GM19455 (cell line): Measurements from ENCODE around the gene HRH2.
"Not testable (repeated sequence)": the region's sequence is repeated elsewhere in the genome, so short reads cannot be mapped to it uniquely, and the experiment has no call there.

Source experiments
- ATAC-seq: cut with Tn5 transposase; IDR thresholded peaks from one replicate; pipeline ENCODE4 v1.9.1; 2021; ENCODE audit not compliant: unreplicated experiment

The HRH2 gene

DNA sequence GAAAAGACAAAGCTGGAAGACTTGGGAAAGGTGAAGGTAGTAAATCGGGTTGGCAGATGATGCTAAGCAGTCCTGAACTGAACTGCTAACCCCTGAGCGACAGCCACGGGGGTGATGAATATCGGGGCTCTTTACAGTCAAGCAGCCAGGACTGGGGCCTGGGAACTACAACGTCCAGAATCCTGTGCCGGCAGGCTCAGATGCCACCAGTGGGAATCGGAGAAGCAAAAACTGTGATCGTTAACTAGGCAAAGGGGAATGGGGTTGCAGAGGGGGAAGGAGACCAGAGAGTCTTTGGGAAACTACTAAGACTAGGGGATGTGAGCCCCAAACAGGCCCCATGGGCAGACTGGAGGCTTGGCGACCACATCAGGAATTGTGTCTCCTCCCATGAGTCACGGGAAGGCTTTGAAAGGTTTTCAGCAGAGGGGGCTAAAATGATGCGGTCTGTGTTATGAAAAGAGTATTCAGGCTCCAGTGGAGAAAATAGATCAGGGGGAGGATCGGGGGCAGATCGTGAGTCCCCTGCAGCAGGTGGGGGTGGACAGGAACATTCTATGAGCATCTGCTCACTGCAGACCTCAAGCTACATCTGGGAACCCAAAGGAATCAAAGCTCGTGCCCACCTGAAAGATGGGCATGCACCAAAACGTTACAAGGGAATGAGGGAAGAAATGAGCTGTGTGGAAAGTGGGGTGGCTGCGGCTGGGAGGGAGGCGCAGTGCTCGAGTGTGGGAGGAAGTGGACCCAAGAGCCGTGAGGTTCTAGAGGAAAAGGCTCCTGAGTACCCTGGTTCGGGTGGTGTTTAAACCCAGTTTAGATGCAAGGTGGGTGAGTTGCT, 53.8 kb downstream of the HRH2 start:
- no peak for ATAC-seq

DNA sequence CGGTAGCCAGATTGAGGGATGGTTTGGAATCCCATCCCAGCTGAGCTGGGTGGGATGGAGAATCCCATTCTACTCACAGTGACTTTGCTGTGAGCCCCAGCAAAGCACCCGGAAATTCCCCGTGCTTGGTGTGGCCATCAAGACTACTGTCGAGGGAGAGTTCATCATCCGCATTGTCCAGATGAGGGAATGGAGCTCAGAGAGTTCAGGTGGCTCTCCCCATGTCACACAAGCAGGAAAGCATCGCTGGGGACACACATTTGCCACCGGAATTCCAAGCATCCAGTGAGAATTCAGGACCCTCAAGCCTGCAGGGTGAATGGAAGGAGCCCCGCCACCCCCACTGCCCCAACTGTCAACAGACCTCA, 54.4 kb downstream of the HRH2 start:
- no peak for ATAC-seq

DNA sequence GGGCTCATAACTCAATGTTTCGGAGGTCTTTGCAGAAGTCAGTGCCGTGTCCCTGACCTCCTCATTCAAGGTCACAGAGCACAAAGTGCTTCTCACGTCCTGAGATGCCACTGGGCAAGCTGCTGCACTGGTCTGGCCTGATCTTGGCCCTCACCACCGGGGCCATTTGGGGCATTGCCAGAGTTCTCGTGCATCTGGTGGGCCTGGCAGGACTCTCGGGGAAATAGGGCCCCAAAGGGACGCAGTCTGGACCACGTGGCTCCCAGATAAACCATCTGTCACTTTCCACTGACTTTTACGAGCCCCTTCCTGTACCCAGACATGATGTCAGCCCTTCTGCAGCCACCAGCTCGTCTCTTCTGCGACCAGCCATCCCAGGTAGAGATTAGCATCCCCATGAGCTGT, 54.8 kb downstream of the HRH2 start:
- ATAC-seq, result no peak

DNA sequence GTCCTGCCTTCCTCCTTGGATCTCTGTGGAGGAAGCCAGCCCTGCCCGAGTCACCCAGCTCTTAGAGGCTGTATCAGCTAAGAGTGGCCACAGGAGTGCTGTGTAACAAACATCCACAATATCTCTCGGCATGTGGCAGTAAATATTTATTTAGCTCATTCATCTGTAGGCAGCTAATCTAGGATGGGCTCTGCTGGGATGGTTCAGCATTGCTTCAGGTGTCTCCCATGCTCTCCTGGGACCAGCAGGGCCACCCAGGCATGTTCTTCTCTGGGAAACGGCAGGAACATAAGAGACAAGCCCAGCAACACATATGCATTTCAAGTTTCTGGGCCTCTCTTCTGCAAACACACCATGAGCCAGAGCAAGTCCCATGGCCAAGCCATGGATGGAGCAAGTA, 56.1 kb downstream of the HRH2 start:
- no peak for ATAC-seq

DNA sequence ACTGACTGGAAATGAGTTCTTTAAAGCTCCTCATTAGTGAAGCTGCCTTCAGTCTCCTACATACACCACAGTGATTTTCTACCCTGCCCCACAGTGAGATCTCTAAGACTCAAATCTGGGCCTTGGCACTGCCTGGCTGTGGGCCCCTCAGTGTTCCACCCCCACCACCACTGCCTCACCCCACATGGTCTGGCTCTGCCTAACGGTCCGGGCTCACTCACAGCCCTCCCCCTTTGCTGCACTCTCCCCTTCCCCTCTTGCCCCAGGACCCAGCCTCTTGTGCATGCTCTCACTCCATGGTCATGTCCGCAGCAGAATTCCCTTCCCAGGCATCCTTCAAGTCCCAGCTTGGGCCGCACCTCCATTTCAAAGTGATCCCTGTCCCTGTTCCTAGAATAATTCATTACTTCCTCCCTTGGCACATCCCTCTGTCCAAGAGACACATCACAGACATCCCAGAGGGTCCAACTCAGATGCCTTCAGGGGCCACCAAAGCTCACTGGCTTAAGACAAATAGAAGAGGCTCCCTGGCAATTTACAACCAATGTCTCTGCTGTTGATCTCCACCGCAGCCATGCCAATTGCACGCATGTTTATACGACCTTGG, 56.7 kb downstream of the HRH2 start:
- ATAC-seq, result no peak

DNA sequence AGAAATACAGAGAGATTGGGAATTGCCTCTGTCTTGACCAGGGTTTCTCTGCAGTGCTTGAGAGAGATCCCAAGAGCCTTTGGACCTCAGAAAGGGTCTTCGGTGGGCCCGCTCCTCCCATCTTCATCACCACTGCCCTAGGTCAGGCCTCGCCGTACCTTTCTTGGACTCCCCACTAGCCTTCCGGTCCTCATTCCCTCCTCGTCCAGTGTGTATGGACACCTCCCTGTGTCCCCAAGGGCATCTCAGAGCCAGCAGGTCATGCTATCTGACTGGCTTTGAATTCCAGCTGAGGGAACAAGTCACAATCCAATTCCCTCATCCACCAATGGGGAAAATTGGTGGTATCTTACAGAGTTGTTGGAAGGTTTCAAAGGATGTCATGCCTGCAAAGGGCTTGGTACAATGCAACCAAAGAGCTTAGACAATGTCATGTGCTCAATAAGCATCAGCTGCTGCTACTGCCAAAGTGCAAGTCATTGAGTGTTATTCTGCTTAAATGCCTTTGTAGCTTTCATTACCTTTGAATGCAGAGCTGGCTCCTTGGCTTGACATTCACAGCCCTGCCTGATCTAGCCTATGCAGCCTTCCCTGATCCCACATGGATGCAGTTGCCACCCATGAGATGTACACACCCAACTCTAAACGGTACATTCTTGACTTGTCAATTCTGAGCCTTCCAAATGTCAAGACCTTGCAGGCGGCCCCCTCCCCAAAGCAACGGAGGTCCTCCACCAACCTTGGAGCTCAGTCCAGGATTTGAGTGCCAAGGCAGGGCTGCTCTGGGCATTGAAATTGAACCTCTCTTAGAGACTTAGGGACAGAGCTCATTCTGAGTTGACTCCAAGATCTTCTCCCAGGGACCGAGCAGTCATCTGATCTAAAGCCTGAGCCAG, 58.0 kb downstream of the HRH2 start:
- no peak for ATAC-seq

DNA sequence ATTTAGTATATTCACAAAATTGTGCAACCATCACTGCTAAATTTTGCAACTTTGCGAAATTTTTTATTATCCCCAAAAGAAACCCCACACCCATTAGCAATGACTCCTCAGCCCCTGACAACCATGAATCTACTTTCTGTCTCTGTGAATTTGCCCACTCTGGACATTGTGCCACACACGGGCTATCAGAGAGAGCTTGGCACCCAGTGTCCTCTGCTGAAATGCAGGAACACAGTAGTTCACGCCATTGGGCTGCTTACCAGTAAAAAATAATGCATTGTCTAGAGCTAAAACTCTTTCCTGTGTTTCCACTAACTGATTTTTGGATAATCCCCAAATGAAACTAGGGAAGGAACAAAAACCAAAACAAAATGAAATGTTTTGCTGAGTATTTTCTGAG, 60.0 kb downstream of the HRH2 start:
- ATAC-seq, result no peak

DNA sequence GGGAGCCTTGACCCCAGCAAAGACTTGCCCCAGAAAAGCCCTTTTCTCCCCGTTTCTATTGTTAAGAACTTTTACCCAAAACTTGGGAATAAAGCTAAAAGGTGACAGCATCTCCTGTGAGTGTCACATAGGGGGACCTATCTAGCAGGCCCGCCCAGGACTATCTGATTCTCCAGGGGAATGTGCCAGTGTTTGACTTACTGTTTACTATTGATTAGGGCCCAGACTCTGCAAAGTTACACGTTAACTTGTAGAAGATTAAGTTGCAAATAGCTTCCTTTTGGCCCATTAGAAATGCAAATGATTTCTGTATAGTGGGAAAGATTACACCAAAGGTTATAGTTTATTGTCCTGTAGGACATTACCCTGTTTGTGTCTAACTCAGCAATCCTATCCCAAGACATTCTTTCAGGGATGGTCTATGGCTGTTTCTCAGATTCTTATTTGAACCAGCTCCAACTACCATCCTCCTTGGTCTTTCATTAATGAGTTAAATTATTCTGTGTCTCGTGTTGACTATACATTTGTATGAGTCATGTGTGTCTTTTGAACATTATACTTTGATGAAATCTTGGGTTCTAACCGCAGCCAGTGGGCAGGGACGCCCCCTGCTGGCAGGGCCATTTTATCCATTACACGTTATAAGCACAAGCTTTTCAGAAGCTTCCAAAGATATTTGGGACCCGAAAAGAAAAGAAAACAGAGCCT, 60.7 kb downstream of the HRH2 start:
- no peak for ATAC-seq

DNA sequence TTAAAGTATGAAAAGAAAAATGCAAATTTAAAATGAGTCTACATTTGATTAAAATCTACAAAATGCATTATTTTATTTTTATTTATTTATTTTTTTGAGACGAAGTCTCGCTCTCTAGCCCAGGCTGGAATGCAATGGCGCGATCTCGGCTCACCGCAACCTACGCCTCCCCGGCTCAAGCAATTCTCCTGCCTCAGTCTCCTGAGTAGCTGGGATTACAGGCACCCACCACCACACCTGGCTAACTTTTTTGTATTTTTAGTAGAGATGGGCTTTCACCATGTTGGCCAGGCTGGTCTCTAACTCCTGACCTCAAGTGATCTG, 61.2 kb downstream of the HRH2 start:
- not testable (repeated sequence) for ATAC-seq

DNA sequence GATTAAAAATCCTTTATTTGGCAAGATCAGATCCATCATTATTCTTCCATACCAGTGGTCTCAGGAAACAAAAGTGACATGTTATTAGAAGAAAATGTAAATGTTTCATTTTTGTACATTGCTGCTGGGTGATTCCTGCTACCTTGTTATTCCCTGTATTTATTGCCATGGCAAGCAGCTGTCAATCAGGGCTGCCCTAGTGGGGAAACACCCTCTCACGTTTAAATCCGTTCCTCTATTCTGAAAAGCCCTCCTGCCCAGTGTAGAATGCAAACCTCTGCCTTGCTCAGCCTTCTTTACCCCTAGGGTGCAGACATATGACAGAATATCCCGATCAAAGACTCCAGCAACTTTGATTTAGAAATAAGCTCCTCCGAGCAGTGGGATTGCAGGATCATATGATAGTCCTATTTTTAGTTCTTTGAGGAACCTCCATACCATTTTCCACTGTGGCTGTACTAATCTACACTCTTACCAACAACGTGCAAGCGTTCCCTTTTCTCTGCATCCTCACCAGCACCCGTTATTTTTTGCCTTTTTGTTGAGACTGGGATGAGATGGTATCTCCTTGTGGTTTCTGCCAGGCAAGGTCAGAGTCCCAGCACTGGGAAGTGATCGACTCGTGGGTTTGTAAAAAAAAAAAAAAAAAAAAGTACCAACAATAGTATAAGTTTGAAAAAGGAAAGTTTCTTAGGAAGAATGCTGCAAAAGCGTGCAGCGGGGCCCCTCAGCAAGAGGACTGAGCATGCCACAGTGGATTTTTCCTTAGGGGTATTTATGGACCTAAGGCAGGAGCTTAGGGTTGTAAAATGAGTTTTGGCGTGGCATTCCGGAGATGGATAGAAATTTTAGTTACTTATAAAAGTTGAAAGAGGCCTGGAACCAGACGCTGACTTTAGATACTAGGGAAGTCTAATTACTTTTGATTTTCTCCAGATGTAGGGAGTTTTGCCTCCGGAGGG, 66.7 kb downstream of the HRH2 start:
- ATAC-seq, result no peak

DNA sequence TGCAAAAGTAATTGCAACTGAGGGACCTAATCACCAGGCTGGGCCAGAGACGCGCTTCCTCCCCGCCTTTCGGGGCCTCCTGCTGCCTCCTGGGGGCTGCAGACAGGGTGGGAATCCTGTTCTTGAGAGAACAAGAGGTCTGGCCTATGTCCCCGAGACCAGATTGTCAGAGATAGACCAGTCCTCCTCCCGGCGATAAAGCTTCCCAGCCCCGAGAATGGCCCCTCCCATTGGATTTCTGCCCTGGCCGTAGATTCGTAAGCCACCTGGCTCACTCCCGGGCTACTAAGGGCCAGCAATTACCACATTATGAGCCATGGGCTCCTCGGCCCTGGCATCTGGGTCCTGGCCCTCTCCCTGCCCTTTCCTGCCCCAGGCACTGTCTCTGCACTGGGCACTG, 70.4 kb downstream of the HRH2 start:
- no peak for ATAC-seq

DNA sequence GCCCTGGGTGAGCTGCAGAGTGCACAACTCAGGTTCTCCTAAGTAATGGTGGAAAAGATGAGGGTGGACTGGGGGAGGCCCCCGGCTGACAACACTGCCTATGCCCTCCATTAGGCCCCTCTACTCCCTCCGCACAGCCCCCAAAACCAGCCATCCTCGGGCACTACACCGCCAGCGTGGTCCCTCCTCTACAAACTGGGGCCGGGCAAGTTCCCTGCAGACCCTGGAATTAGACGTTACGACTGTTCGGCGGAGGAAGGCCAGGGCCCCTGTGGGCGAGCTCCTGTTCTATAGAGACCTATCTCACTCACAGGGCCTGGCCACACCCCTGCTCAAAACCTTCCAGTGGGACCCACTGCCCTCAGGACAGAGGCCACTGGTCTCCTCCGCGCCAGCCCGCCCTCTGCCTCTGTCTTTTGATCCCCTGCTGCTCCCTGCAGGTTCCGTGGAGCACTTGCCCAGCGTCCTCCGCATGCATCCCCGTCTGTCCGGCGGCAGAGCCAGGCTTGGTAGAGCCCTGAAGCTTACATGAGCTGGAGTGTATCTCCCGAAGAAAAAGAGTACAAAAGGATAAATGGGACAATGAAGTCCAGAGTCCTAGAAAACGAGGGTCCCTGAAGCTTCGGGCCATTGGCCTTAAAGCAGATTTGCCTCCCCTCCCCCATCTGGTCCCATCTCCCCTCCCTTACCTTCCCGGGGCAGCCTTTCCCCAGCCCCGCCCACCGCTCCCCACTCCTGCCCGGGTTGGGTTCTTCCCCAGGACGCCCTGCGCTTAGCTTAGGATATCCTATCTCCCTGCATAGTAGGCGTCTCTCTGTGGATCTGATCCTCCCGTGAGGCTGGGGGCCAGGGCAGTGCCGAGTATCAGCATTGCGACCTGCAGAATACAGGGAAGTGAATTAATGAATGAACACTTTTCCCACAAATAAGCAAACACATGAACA, 71.3 kb downstream of the HRH2 start:
- ATAC-seq, result no peak

DNA sequence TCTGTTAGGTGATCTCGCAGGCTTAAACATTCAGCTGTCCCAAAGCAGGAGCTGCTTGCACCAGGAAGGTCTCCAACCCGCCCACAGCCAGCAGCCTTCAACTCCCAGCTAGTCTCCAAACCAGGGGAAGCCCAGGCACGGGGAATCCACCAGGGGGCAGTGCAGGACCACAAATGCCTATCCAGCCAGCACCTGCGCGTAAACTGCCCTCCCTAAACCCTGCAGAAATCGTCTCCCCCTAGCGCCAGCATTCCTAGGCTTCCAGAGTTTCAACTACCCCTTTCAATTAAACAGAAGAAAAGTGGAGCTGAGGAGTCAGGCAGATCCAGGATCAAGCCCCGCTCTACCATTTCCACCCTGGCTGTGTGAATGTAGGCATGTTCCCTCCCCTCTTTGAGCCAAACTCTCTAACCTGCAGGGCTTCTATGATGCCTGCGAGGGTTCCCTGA, 72.0 kb downstream of the HRH2 start:
- no peak for ATAC-seq

DNA sequence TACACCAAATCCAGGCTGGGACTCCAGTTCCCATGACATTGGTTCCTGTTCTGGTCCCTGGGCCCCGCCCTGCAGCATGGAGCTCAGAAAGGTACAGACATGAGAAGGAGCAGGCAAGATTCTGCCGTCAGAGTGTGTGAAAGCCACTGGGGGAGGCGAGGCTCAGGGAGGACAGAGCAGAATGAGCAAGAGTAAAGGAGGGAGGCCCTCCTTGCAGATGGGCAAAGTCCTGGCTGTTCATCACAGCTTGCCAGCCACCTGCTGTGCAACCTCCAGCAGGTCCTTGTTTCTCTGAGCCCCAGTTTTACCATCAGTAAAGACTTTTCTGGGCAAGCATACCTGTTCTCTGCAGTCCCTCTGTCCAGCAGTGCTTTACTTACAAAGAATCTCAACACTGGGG, 73.3 kb downstream of the HRH2 start:
- ATAC-seq, result no peak

DNA sequence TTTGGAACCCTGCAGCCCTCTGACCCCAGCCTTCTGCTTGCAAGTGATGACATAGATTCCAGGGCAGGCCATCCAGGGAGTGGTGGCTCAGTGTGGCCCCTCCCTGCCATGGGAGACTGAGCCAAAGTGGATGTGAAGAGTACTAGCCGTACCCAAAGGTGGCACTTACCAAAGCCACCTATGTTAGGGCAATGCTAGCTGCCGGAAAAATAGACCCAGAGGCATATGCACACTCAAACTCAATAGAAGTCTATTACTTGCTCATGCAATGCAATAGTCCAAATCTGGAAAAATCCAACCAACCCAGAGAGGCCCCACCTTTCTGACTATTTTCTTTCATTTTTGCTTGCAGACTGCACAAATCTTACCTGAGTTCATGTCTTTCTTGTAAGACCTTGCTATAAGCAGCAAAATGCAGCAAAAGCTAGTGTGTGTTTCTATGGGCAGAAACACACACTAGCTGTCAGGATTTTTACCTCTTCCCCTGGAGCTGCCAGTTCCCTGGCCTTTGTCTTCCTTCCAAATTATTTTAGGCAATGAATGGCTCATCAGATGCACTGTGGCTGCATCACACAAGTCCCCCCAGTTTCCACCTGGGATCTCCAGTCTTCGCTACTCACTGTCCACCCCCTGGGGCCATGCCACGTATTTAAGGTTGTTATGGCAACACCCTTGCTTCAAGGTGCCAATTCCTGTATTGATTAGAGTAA, 74.0 kb downstream of the HRH2 start:
- no peak for ATAC-seq

DNA sequence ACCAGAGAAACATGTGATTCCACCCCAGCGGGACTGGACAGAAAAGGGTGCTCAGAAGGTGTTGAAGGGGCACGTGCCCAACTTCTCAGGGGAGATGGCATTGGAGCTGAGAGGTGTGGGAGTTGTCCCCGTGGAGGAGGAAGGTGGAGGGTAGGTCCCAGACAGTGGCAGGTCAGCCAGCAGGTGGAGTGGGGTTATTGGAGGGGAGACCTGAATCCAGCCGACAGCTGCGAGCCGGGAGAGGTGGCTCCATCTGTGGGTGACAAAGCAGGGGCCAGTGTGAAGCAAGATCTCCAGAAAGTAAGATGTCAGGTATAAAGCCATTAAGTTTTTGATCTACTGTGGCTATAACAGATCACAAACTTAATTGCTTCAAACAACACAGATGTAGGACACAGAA, 75.1 kb downstream of the HRH2 start:
- no peak for ATAC-seq

DNA sequence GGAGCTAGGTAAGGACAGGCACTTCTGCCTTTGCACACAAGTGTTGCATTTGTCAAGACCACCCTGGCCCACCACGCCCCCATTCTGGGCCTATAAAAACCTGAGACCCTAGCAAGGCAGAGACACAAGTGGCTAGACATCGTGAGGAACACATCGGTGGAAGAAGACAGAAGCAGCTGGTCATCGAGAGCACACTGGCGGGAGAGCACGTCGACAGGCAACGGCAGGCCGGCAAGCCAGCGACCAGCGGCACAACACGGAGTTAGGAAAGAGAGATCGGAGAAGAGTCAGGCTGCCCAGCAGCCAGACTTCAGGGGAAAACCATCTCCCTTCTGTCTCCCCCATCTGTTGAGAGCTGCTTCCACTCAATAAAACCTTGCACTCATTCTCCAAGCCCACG, 76.1 kb downstream of the HRH2 start:
- no peak for ATAC-seq

DNA sequence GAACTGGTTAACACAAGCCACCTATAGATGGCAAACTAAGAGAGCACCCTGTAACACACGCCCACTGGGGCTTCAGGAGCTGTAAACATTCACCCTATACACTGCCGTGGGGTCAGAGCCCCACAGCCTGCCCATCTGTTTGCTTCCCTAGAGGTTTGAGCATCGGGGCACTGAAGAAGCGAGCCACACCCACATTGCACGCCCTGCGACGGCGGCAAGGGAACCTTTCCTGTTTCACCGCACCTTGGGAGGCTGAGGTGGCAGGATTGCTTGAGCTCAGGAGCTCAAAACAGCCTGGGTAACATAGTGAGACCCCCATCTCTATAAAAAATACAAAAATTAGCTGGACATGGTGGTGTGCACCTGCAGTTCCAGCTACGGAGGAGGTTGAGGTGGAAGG, 76.6 kb downstream of the HRH2 start:
- no peak for ATAC-seq
